Panc1 (cell line): ENCODE measurements around the gene CYB5A. TPM values are rescaled to one million over a fixed set of nuclear protein-coding genes. Genes with fewer than 3 reads are reported as not detected.

Experiments
- ATAC-seq: fragments of 200-7000 bp; cut with Tn5 transposase; 2 replicates; pipeline ENCODE4 v1.9.1; 2020; ENCODE audit warnings: mild to moderate bottlenecking, moderate library complexity
- BruUV-seq: library from RNA; stranded (reverse); fragments of 400-500 nt; replicated peaks from 2 replicates; lab custom pipeline; 2021; lab: Mats Ljungman, UMichigan
- CTCF ChIA-PET: fragments of 300-600 bp; sonication (Branson Sonifier 250); formaldehyde crosslinking; loops from one replicate; lab custom pipeline; 2022; ENCODE audit warnings: antibody characterized with exemption; lab: Charles Lee
- POLR2A ChIA-PET: fragments of 300-600 bp; sonication (Branson Sonifier 250); formaldehyde crosslinking; loops from one replicate; lab custom pipeline; 2022; ENCODE audit warnings: antibody characterized with exemption; lab: Charles Lee
- DNase-seq: peaks from one replicate; pipeline ENCODE4 v3.0.0-alpha.2; 2010; ENCODE audit warnings: low read depth, low spot score
- H3K27ac ChIP-seq: 2 replicates; pipeline ENCODE4 v1.5.1; 2011; ENCODE audit warnings: mild to moderate bottlenecking, low read length, inconsistent platforms
- H3K27me3 ChIP-seq: fragments of 200-500 bp; sonication (Bioruptor generic); 2 replicates; pipeline ENCODE4 v1.6.0; 2014; ENCODE audit warnings: low read length, inconsistent platforms; ENCODE audit not compliant: control insufficient read depth, insufficient read depth
- H3K36me3 ChIP-seq: fragments of 200-500 bp; sonication (Bioruptor generic); 2 replicates; pipeline ENCODE4 v1.5.1; 2014; ENCODE audit warnings: inconsistent platforms, mild to moderate bottlenecking, low read length, moderate library complexity; ENCODE audit not compliant: control insufficient read depth, insufficient read depth
- H3K4me1 ChIP-seq: 2 replicates; pipeline ENCODE4 v1.5.1; 2011; ENCODE audit warnings: inconsistent platforms, mild to moderate bottlenecking, low read length, moderate library complexity; ENCODE audit not compliant: control insufficient read depth, insufficient read depth
- H3K4me3 ChIP-seq, 2 experiments: 2 replicates each; pipeline ENCODE4 v1.5.1; 2011 to 2012; ENCODE audit warnings: low read depth in 2 of 2, low read length in 2 of 2, mild to moderate bottlenecking in 2 of 2, inconsistent platforms in 1 of 2, moderate library complexity in 1 of 2
- H3K9me3 ChIP-seq: fragments of 200-500 bp; sonication (Bioruptor generic); 2 replicates; pipeline ENCODE4 v1.5.1; 2014; ENCODE audit warnings: low read depth, mild to moderate bottlenecking, inconsistent platforms, low read length, moderate library complexity; ENCODE audit not compliant: control insufficient read depth, insufficient read depth
- POLR2AphosphoS5 ChIP-seq: IDR thresholded peaks from 2 replicates; pipeline ENCODE4 v1.6.1; 2012; ENCODE audit warnings: mild to moderate bottlenecking, low read depth, low read length, moderate library complexity
- SIN3A ChIP-seq: IDR thresholded peaks from 2 replicates; pipeline ENCODE4 v1.6.1; 2012; ENCODE audit warnings: low read depth, mild to moderate bottlenecking, low read length, moderate library complexity, borderline replicate concordance; ENCODE audit not compliant: insufficient read depth
- TCF7L2 ChIP-seq: IDR thresholded peaks from 2 replicates; pipeline ENCODE4 v1.6.1; 2011; ENCODE audit warnings: mild to moderate bottlenecking, low read depth, low read length, inconsistent platforms
- in situ Hi-C: cut with HindIII; loops from 2 replicates; pipeline ENCODE4 v1.10.0; 2016; ENCODE audit warnings: low sequenced_read_pairs, low pct_unique_long_range_greater_than_20kb
- intact Hi-C: fragments of 100-400 bp; cut with micrococcal nuclease; formaldehyde crosslinking; loops from one replicate; pipeline ENCODE4 v1.10.0; 2022; ENCODE audit not compliant: unreplicated experiment
- total RNA-seq: library from RNA; stranded (reverse); gene quantifications from one replicate; pipeline ENCODE4 v1.2.1, GENCODE V29; 2021; ENCODE audit not compliant: unreplicated experiment
- TF ChIP-seq, protein P1 (sequence below): fragments of 450-650 bp; IDR thresholded peaks from 2 replicates; pipeline ENCODE4 v1.5.1; 2017; ENCODE audit warnings: mild to moderate bottlenecking
- TF ChIP-seq, protein P2 (sequence below), 2 experiments: IDR thresholded peaks; 2 replicates each; pipeline ENCODE4 v1.6.1; 2011 to 2012; ENCODE audit warnings: low read depth in 2 of 2, control low read depth in 1 of 2, low read length in 1 of 2, mild to moderate bottlenecking in 1 of 2, moderate library complexity in 1 of 2; ENCODE audit not compliant: insufficient read depth in 1 of 2

Gene CYB5A
- total RNA-seq, 1 experiment from 2014 or later: 51.3 TPM

- Histone ChIP-seq H3K4me1 (no peaks in the 10 kb centered on the region), H3K4me3 (no peak overlapping the region), H3K36me3 (no peaks in the 10 kb centered on the region), H3K27ac (no peak overlapping the region), H3K27me3 (peaks cover 7% of the 10 kb centered on the region), H3K9me3 (no peaks in the 10 kb centered on the region)
- intact Hi-C loops (no loop called here), in situ Hi-C loops (no loop called here)
- ChIA-PET CTCF (no interaction called here), POLR2A (interaction anchor here (0.7 kb wide), 1 partner anchor 985 kb away, joined by 6 read pairs; no protein-coding TSS in a partner anchor)
- ATAC-seq: no peak
- no TSS peak for BruUV-seq
- no peak for DNase-seq
- TF ChIP-seq SIN3A: no peak
- TF ChIP-seq POLR2AphosphoS5: no peak
- TF ChIP-seq, protein P1, sequence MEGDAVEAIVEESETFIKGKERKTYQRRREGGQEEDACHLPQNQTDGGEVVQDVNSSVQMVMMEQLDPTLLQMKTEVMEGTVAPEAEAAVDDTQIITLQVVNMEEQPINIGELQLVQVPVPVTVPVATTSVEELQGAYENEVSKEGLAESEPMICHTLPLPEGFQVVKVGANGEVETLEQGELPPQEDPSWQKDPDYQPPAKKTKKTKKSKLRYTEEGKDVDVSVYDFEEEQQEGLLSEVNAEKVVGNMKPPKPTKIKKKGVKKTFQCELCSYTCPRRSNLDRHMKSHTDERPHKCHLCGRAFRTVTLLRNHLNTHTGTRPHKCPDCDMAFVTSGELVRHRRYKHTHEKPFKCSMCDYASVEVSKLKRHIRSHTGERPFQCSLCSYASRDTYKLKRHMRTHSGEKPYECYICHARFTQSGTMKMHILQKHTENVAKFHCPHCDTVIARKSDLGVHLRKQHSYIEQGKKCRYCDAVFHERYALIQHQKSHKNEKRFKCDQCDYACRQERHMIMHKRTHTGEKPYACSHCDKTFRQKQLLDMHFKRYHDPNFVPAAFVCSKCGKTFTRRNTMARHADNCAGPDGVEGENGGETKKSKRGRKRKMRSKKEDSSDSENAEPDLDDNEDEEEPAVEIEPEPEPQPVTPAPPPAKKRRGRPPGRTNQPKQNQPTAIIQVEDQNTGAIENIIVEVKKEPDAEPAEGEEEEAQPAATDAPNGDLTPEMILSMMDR: no peak
- no peak for TF ChIP-seq TCF7L2
- TF ChIP-seq, protein P2, sequence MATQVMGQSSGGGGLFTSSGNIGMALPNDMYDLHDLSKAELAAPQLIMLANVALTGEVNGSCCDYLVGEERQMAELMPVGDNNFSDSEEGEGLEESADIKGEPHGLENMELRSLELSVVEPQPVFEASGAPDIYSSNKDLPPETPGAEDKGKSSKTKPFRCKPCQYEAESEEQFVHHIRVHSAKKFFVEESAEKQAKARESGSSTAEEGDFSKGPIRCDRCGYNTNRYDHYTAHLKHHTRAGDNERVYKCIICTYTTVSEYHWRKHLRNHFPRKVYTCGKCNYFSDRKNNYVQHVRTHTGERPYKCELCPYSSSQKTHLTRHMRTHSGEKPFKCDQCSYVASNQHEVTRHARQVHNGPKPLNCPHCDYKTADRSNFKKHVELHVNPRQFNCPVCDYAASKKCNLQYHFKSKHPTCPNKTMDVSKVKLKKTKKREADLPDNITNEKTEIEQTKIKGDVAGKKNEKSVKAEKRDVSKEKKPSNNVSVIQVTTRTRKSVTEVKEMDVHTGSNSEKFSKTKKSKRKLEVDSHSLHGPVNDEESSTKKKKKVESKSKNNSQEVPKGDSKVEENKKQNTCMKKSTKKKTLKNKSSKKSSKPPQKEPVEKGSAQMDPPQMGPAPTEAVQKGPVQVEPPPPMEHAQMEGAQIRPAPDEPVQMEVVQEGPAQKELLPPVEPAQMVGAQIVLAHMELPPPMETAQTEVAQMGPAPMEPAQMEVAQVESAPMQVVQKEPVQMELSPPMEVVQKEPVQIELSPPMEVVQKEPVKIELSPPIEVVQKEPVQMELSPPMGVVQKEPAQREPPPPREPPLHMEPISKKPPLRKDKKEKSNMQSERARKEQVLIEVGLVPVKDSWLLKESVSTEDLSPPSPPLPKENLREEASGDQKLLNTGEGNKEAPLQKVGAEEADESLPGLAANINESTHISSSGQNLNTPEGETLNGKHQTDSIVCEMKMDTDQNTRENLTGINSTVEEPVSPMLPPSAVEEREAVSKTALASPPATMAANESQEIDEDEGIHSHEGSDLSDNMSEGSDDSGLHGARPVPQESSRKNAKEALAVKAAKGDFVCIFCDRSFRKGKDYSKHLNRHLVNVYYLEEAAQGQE (IDR thresholded peaks at IDR 0.05; ENCODE audit: insufficient read depth in 1 of 2, low read depth in 2 of 2, low read length in 1 of 2): no peak
Observed at GRCh38 chr18:74221081-74221480, 70.7 kb downstream of the CYB5A start.

GRCh38 chr18:74219056-74219455 is 72.7 kb downstream of the CYB5A start:
- CTCF ChIA-PET: no interaction called here
- intact Hi-C loops: no loop called here

More at GRCh38 chr18:74219056-74219455, 72.7 kb downstream of the CYB5A start:
- Histone ChIP-seq H3K9me3 (no peaks in the 10 kb centered on the region), H3K27ac (no peak overlapping the region), H3K36me3 (no peaks in the 10 kb centered on the region), H3K27me3 (peaks cover 7% of the 10 kb centered on the region), H3K4me3 (no peak overlapping the region), H3K4me1 (no peaks in the 10 kb centered on the region)
- no peak for TF ChIP-seq TCF7L2
- TF ChIP-seq, protein P2 (IDR thresholded peaks at IDR 0.05; ENCODE audit: insufficient read depth in 1 of 2, low read depth in 2 of 2, low read length in 1 of 2): no peak
- TF ChIP-seq, protein P1: no peak
- no peak for TF ChIP-seq POLR2AphosphoS5
- no peak for TF ChIP-seq SIN3A
- ATAC-seq (peak; percentile 38; the same call in 1 of the 2 replicates), DNase-seq (no peak)
- POLR2A ChIA-PET: no interaction called here
- BruUV-seq: no TSS peak
- in situ Hi-C loops: no loop called here
